HepG2 (cell line): Measurements from ENCODE around the gene NFIC. TPM values are rescaled to one million over a fixed set of nuclear protein-coding genes. Genes with fewer than 3 reads are reported as not detected.

ENCODE experiments used
- ATAC-seq: fragments of 200-7000 bp; cut with Tn5 transposase; 3 replicates; pipeline ENCODE4 v1.9.1; 2020; ENCODE audit warnings: mild to moderate bottlenecking, moderate library complexity
- BruUV-seq: library from RNA; stranded (reverse); fragments of 400-500 nt; replicated peaks from 2 replicates; lab custom pipeline; 2021; lab: Mats Ljungman, UMichigan
- CTCF ChIA-PET: fragments of 300-600 bp; formaldehyde crosslinking; extraction: SDS; loops from one replicate; lab custom pipeline; 2021; ENCODE audit warnings: low total read pairs, inconsistent platforms, low intra/inter-chr PET ratio; lab: Yijun Ruan, JAX
- POLR2A ChIA-PET: fragments of 350-600 bp; sonication (Branson Sonifier 250); formaldehyde crosslinking; loops from one replicate; lab custom pipeline; 2020; ENCODE audit warnings: antibody characterized with exemption, inconsistent platforms; lab: Yijun Ruan, JAX
- DNase-seq: peaks from one replicate; pipeline ENCODE4 v3.0.0-alpha.2; 2015; ENCODE audit warnings: low spot score
- FAIRE-seq: peaks from 3 replicates; lab custom pipeline; 2011; peaks lifted over from hg19 to GRCh38; lab: Jason Lieb, UNC
- H2AFZ ChIP-seq: one replicate; pipeline ENCODE4 v1.6.1; 2011; ENCODE audit warnings: low read length, inconsistent platforms
- H3K27ac ChIP-seq: fragments of 300-600 bp; 3 replicates; pipeline ENCODE4 v1.8.0; 2011; ENCODE audit warnings: mixed run types, mild to moderate bottlenecking, mixed read lengths, low read length, inconsistent platforms; ENCODE audit not compliant: insufficient read depth; ENCODE audit errors: extremely low read length
- H3K27me3 ChIP-seq, 2 experiments: fragments of 200-600 bp in 1 of 2; 2 replicates in 1 of 2; 3 replicates in 1 of 2; pipeline versions ENCODE4 v1.6.0 to v1.8.0; 2011; ENCODE audit warnings: low read length in 2 of 2, mild to moderate bottlenecking in 2 of 2, moderate library complexity in 2 of 2, inconsistent platforms in 1 of 2; ENCODE audit not compliant: insufficient read depth in 2 of 2, control insufficient read depth in 1 of 2
- H3K36me3 ChIP-seq, 2 experiments: fragments of 200-600 bp in 1 of 2; replicated peaks in 1 of 2; 2 replicates in 1 of 2; 3 replicates in 1 of 2; pipeline versions ENCODE4 v1.5.1 to v1.8.0; 2011; ENCODE audit warnings: low read length in 2 of 2, inconsistent platforms in 1 of 2; ENCODE audit not compliant: insufficient read depth in 2 of 2, control insufficient read depth in 1 of 2
- H3K4me1 ChIP-seq: 2 replicates; pipeline ENCODE4 v1.5.1; 2012; ENCODE audit warnings: low read length, inconsistent platforms; ENCODE audit not compliant: insufficient read depth
- H3K4me2 ChIP-seq: 2 replicates; pipeline ENCODE4 v1.6.0; 2011; ENCODE audit warnings: low read depth, low read length, inconsistent platforms
- H3K4me3 ChIP-seq, 3 experiments: fragments of 200-600 bp in 1 of 3; sonication (generic), shearing (Covaris generic) in 1 of 3; replicated peaks in 1 of 3; 2 replicates each; pipeline ENCODE4 v1.5.1; 2011 to 2016; ENCODE audit warnings: low read length in 3 of 3, inconsistent platforms in 2 of 3, low read depth in 2 of 3, mild to moderate bottlenecking in 2 of 3, control low read depth in 1 of 3, mixed read lengths in 1 of 3; ENCODE audit not compliant: insufficient read depth in 1 of 3
- H3K79me2 ChIP-seq: one replicate; pipeline ENCODE4 v1.6.1; 2011; ENCODE audit warnings: low read length, inconsistent platforms; ENCODE audit not compliant: insufficient read depth
- H3K9ac ChIP-seq: 2 replicates; pipeline ENCODE4 v1.6.0; 2011; ENCODE audit warnings: mild to moderate bottlenecking, low read depth, low read length, inconsistent platforms; ENCODE audit not compliant: insufficient read depth
- H3K9me3 ChIP-seq: 2 replicates; pipeline ENCODE4 v1.5.1; 2012; ENCODE audit warnings: mild to moderate bottlenecking, low read length
- H4K20me1 ChIP-seq: 2 replicates; pipeline ENCODE4 v1.6.0; 2011; ENCODE audit warnings: inconsistent platforms, mild to moderate bottlenecking, low read length, moderate library complexity; ENCODE audit not compliant: insufficient read depth
- CHCHD3 ChIP-seq: sonication (generic); formaldehyde crosslinking; IDR thresholded peaks from 2 replicates; pipeline ENCODE4 v1.8.0; 2022; ENCODE audit warnings: mild to moderate bottlenecking, missing genetic modification reagents, moderate library complexity
- E2F1 ChIP-seq: sonication (generic); formaldehyde crosslinking; IDR thresholded peaks from 2 replicates; pipeline ENCODE4 v1.5.0; 2020; ENCODE audit warnings: missing genetic modification reagents
- GLI4 ChIP-seq: sonication (generic); formaldehyde crosslinking; IDR thresholded peaks from 2 replicates; pipeline ENCODE4 v1.5.1; 2020; ENCODE audit warnings: missing genetic modification reagents, mild to moderate bottlenecking, moderate library complexity, borderline replicate concordance
- HDAC6 ChIP-seq: fragments of 200-600 bp; sonication (generic); IDR thresholded peaks from 2 replicates; pipeline ENCODE4 v1.7.0; 2017; ENCODE audit warnings: mild to moderate bottlenecking, antibody characterized with exemption, low read length, low read depth
- THRA ChIP-seq: sonication (generic); formaldehyde crosslinking; IDR thresholded peaks from 2 replicates; pipeline ENCODE4 v1.4.0; 2020; ENCODE audit warnings: missing genetic modification reagents, borderline replicate concordance
- TRAFD1 ChIP-seq: sonication (generic); formaldehyde crosslinking; IDR thresholded peaks from 2 replicates; pipeline ENCODE4 v1.5.1; 2020; ENCODE audit warnings: missing genetic modification reagents, mild to moderate bottlenecking, borderline replicate concordance
- ZUFSP ChIP-seq: sonication (generic); formaldehyde crosslinking; IDR thresholded peaks from 2 replicates; pipeline ENCODE4 v1.9.0; 2021; ENCODE audit warnings: missing genetic modification reagents, mild to moderate bottlenecking, borderline replicate concordance
- WGBS: methylation state at CpG from one replicate; pipeline ENCODE4 v1.1.6; 2017; ENCODE audit warnings: low lambda C conversion rate; 5-methylcytosine and 5-hydroxymethylcytosine counted together
- in situ Hi-C: cut with HindIII; loops from 2 replicates; pipeline ENCODE4 v1.10.0; 2017; ENCODE audit warnings: low pct_unique_long_range_greater_than_20kb; ENCODE audit not compliant: extremely low pct_ligation_motif_present
- intact Hi-C: fragments of 100-400 bp; cut with micrococcal nuclease; formaldehyde crosslinking; loops from one replicate; pipeline ENCODE4 v1.10.0; 2022; ENCODE audit not compliant: unreplicated experiment
- polyA plus RNA-seq, 8 experiments: library from polyadenylated mRNA; depleted of rRNA in 3 of 8; stranded (reverse) in 7 of 8; unstranded in 1 of 8; fragments of >200 nt; fragmentation: Illumina TruSeq in 4 of 8; extraction: Trizol in 4 of 8; gene quantifications; 2 replicates each; pipeline versions ENCODE4 v1.2.1 to v1.2.3, GENCODE V29; 2011 to 2016; ENCODE audit warnings: low read depth in 4 of 8, missing spikeins in 1 of 8, mixed read lengths in 1 of 8; ENCODE audit not compliant: insufficient read depth in 1 of 8
- total RNA-seq, 5 experiments: library from RNA; depleted of rRNA; stranded (reverse); fragments of >200 nt; fragmentation: Illumina TruSeq; extraction: Trizol; gene quantifications; 2 replicates each; pipeline ENCODE4 v1.2.3, GENCODE V29; 2016; ENCODE audit warnings: low read depth in 1 of 5

Gene NFIC
- total and polyA plus RNA-seq, 2 of the 13 experiments (the other 11 are each of a cell fraction or from before 2014, with no cell fraction given) = 1.3 to 2.5 TPM

- H3K9ac ChIP-seq = no peak overlapping the region
- peaks cover 31% of the 10 kb centered on the region for H3K4me1 ChIP-seq
- no peak overlapping the region for H2AFZ ChIP-seq
- FAIRE-seq = no peak
- no peak for ATAC-seq
- no peak for DNase-seq
- 9% methylated on average over 4 of the region's 4 CpGs for WGBS
- H3K4me2 ChIP-seq = no peak overlapping the region
- BruUV-seq = no TSS peak
- in situ Hi-C loops = no loop called here
- CTCF ChIA-PET = no interaction called here
- POLR2A ChIA-PET = no interaction called here
- no peaks in the 10 kb centered on the region for H3K9me3 ChIP-seq
- peaks cover 0 to 10% of the 10 kb centered on the region in 2 experiments; a peak in 4 of 5 replicates for H3K27me3 ChIP-seq
- TF ChIP-seq GLI4 (CRISPR knock-in tag) (no peak), E2F1 (CRISPR knock-in tag) (no peak), CHCHD3 (CRISPR knock-in tag) (no peak), THRA (CRISPR knock-in tag) (no peak)
- no peak overlapping the region for H3K4me3 ChIP-seq
- H3K79me2 ChIP-seq = no peaks in the 10 kb centered on the region
- no peak overlapping the region for H3K27ac ChIP-seq
- H4K20me1 ChIP-seq = no peaks in the 10 kb centered on the region
- H3K36me3 ChIP-seq = no peaks in the 10 kb centered on the region
- intact Hi-C loops = no loop called here
Measured at GRCh38 chr19:3333020-3333583, 33.3 kb upstream of the NFIC start.

GRCh38 chr19:3333662-3334061, 32.7 kb upstream of the NFIC start:
- no peak overlapping the region for H3K4me2 ChIP-seq
- ATAC-seq = no peak
- intact Hi-C loops (no loop called here), in situ Hi-C loops (no loop called here)
- ChIA-PET CTCF (no interaction called here), POLR2A (no interaction called here)
- no peaks in the 10 kb centered on the region for H3K36me3 ChIP-seq
- FAIRE-seq = no peak
- 47% methylated on average over 8 of the region's 8 CpGs for WGBS
- H3K9ac ChIP-seq = no peak overlapping the region
- peaks cover 0 to 10% of the 10 kb centered on the region in 2 experiments; a peak in 4 of 5 replicates for H3K27me3 ChIP-seq
- H4K20me1 ChIP-seq = no peaks in the 10 kb centered on the region
- H3K79me2 ChIP-seq = no peaks in the 10 kb centered on the region
- no peak for DNase-seq
- no peak overlapping the region for H2AFZ ChIP-seq
- H3K27ac ChIP-seq = no peak overlapping the region
- H3K4me3 ChIP-seq = no peak overlapping the region
- H3K4me1 ChIP-seq = peaks cover 34% of the 10 kb centered on the region
- no peaks in the 10 kb centered on the region for H3K9me3 ChIP-seq
- BruUV-seq = no TSS peak
- TF ChIP-seq ZUFSP (CRISPR knock-in tag) (no peak), TRAFD1 (CRISPR knock-in tag) (no peak), HDAC6 (no peak)
